Uterus (tissue), 4 donors: ENCODE results near the gene SET. TPM values are rescaled to one million over a fixed set of nuclear protein-coding genes. Genes with fewer than 3 reads are reported as not detected.

Experiments used
- DNase-seq, 2 donors: peaks; one replicate each; pipeline ENCODE4 v3.0.0-alpha.2; 2019 to 2020
- H3K27ac ChIP-seq, 2 donors: fragments of 200-600 bp; sonication (generic); 1 replicate in 1 of 2; 2 replicates in 1 of 2; pipeline ENCODE4 v1.5.1; 2016 to 2018
- H3K27me3 ChIP-seq, 2 donors: fragments of 200-600 bp; sonication (generic); one replicate each; pipeline ENCODE4 v1.5.1; 2018 to 2019; ENCODE audit warnings: control low read depth in 1 of 2
- H3K36me3 ChIP-seq, 2 donors: fragments of 200-600 bp; sonication (generic); one replicate each; pipeline ENCODE4 v1.5.1; 2019; ENCODE audit warnings: control low read depth in 1 of 2
- H3K4me1 ChIP-seq, 2 donors: fragments of 200-600 bp; sonication (generic); one replicate each; pipeline ENCODE4 v1.5.1; 2018 to 2019; ENCODE audit warnings: control low read depth in 1 of 2
- H3K4me3 ChIP-seq, 2 donors: fragments of 200-600 bp; sonication (generic); 1 replicate in 1 of 2; 2 replicates in 1 of 2; pipeline ENCODE4 v1.5.1; 2018 to 2019; ENCODE audit warnings: mild to moderate bottlenecking in 1 of 2
- H3K9me3 ChIP-seq, 2 donors: fragments of 200-600 bp; sonication (generic); one replicate each; pipeline ENCODE4 v1.5.1; 2019; ENCODE audit warnings: control low read depth in 1 of 2
- POLR2A ChIP-seq, 2 donors: fragments of 450-650 bp; IDR thresholded peaks; one replicate each; pipeline ENCODE4 v1.6.1; 2016; ENCODE audit warnings: antibody characterized with exemption in 2 of 2, mild to moderate bottlenecking in 1 of 2, moderate library complexity in 1 of 2
- intact Hi-C: fragments of 100-400 bp; cut with DNase I; formaldehyde crosslinking; loops from one replicate; pipeline ENCODE4 v1.15.1; 2023; ENCODE audit warnings: low total_unique reads
- small RNA-seq: library from RNA; depleted of rRNA; stranded (forward); fragments of <200 nt; gene quantifications from one replicate; pipeline ENCODE3, GENCODE V24; 2016
- total RNA-seq, 4 donors: library from RNA; depleted of rRNA in 3 of 4; stranded (reverse); fragments of >200 nt in 3 of 4; gene quantifications; one replicate each; pipeline versions ENCODE4 v1.1.0 to v1.2.4, GENCODE V29; 2014 to 2023
- TF ChIP-seq, protein P1 (sequence below), 4 experiments: fragments of 200-600 bp in 2 of 4; fragments of 450-650 bp in 2 of 4; sonication (generic) in 2 of 4; IDR thresholded peaks; one replicate each; pipeline ENCODE4 v1.5.1; 2016 to 2019; ENCODE audit warnings: antibody characterized with exemption in 4 of 4, mild to moderate bottlenecking in 2 of 4, moderate library complexity in 1 of 4
- donor health status: DM: yes; HTN: yes; CAD: no.

Gene SET
- total RNA-seq, 4 donors from 2014 or later = 79.9 to 481 (median 197) TPM

DNA sequence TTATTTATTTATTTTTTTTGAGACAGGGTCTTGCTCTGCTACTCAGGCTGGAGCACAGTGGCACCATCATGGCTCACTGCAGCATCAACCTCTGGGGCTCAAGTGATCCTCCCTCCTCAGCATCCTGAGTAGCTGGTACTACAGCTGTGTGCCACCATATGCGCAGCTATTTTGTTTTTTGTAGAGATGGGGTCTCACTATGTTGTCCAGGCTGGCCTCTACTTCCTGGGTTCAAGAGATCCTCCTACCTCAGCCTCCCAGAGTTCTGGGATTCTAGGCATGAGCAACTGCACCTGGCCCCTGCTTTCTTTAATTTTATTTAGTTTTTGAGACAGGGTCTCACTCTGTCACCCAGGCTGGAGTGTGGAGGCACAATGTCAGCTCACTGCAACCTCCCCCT is 54.4 kb downstream of the SET start:
- H3K27ac ChIP-seq = no peak overlapping the region
- TF ChIP-seq, protein P1, sequence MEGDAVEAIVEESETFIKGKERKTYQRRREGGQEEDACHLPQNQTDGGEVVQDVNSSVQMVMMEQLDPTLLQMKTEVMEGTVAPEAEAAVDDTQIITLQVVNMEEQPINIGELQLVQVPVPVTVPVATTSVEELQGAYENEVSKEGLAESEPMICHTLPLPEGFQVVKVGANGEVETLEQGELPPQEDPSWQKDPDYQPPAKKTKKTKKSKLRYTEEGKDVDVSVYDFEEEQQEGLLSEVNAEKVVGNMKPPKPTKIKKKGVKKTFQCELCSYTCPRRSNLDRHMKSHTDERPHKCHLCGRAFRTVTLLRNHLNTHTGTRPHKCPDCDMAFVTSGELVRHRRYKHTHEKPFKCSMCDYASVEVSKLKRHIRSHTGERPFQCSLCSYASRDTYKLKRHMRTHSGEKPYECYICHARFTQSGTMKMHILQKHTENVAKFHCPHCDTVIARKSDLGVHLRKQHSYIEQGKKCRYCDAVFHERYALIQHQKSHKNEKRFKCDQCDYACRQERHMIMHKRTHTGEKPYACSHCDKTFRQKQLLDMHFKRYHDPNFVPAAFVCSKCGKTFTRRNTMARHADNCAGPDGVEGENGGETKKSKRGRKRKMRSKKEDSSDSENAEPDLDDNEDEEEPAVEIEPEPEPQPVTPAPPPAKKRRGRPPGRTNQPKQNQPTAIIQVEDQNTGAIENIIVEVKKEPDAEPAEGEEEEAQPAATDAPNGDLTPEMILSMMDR (IDR thresholded peaks at IDR 0.05) = no peak
- no peak for TF ChIP-seq POLR2A (IDR thresholded peaks at IDR 0.05)
- H3K36me3 ChIP-seq = no peaks in the 10 kb centered on the region
- DNase-seq = no peak
- no peak overlapping the region for H3K4me3 ChIP-seq
- no peaks in the 10 kb centered on the region for H3K27me3 ChIP-seq
- H3K4me1 ChIP-seq = no peaks in the 10 kb centered on the region
- intact Hi-C loops = no loop called here
- no peaks in the 10 kb centered on the region for H3K9me3 ChIP-seq

Small RNAs within 50 kb of the gene (small RNA-seq; reads per million reads assigned to genes)
- gene RF00017 = not detected
- gene RN7SL560P = not detected

Other genes with a start within 250 kb of the SET start
- 10 to 100 TPM; 14.4 to 37.3 (median 25.9) TPM for gene ODF2, start 233.2 kb upstream of the SET start, total RNA-seq
- gene GLE1, start 184.5 kb upstream of the SET start, total RNA-seq = 10 to 100 TPM in 3 of 4 donors, 1 to 10 TPM in 1; 3.3 to 25.5 (median 16.4) TPM
- 100 to 1,000 TPM; 244 to 521 (median 335) TPM for gene SPTAN1, start 136.6 kb upstream of the SET start, total RNA-seq
- gene DYNC2I2, start 32.4 kb upstream of the SET start, total RNA-seq = 10 to 100 TPM; 21.4 to 44.8 (median 41.1) TPM
- 10 to 100 TPM in 1 of 4 donors, 1 to 10 TPM in 3; 2.4 to 19.5 (median 4.5) TPM for gene PKN3, start 13.3 kb downstream of the SET start, total RNA-seq
- 10 to 100 TPM in 1 of 4 donors, 1 to 10 TPM in 2, under 1 TPM in 1; 0.59 to 11.7 (median 6.5) TPM for gene ZDHHC12, start 34.9 kb downstream of the SET start, total RNA-seq
- 10 to 100 TPM; 16.1 to 52.0 (median 21.2) TPM for gene ZER1, start 82.7 kb downstream of the SET start, total RNA-seq
- 10 to 100 TPM in 3 of 4 donors, 1 to 10 TPM in 1; 7.1 to 26.8 (median 23.3) TPM for gene TBC1D13, start 98.0 kb downstream of the SET start, total RNA-seq
- gene ENDOG, start 129.3 kb downstream of the SET start, total RNA-seq = 10 to 100 TPM in 2 of 4 donors, 1 to 10 TPM in 2; 2.1 to 22.0 (median 9.1) TPM
- 10 to 100 TPM in 2 of 4 donors, 1 to 10 TPM in 2; 4.4 to 34.2 (median 17.3) TPM for gene SPOUT1, start 140.6 kb downstream of the SET start, total RNA-seq
- gene KYAT1, start 192.7 kb downstream of the SET start, total RNA-seq = 10 to 100 TPM in 1 of 4 donors, 1 to 10 TPM in 3; 1.5 to 11.0 (median 3.4) TPM
- 10 to 100 TPM; 23.5 to 58.7 (median 30.8) TPM for gene LRRC8A, start 192.9 kb downstream of the SET start, total RNA-seq
- gene PHYHD1, start 231.8 kb downstream of the SET start, total RNA-seq = 10 to 100 TPM; 23.2 to 30.8 (median 27.2) TPM